T-cell (primary cell): ENCODE measurements around the gene ENKUR. TPM values are rescaled to one million over a fixed set of nuclear protein-coding genes. Genes with fewer than 3 reads are reported as not detected.
"Not testable (repeated sequence)": the region's sequence is repeated elsewhere in the genome, so short reads cannot be mapped to it uniquely, and the experiment has no call there.

Experiments
- ATAC-seq, 4 experiments: fragments of 200-7000 bp in 3 of 4; fragments of 150-1000 bp in 1 of 4; cut with Tn5 transposase; replicated peaks in 1 of 4; 1 replicate in 3 of 4; 2 replicates in 1 of 4; pipeline ENCODE4 v1.10.0; 2021; ENCODE audit warnings: moderate library complexity in 3 of 4, mild to moderate bottlenecking in 2 of 4, moderate number of reproducible peaks in 1 of 4
- CTCF ChIA-PET, 2 donors: fragments of 300-600 bp; sonication (Branson Sonifier 250); formaldehyde crosslinking; loops; one replicate each; lab custom pipeline; 2022; ENCODE audit warnings: antibody characterized with exemption in 2 of 2; lab: Charles Lee
- POLR2A ChIA-PET, 2 donors: fragments of 300-600 bp; sonication (Branson Sonifier 250); formaldehyde crosslinking; loops; one replicate each; lab custom pipeline; 2022; ENCODE audit warnings: antibody characterized with exemption in 2 of 2; lab: Charles Lee
- DNase-seq, 35 experiments: peaks; one replicate each; pipeline versions ENCODE4 v3.0.0 to v3.0.0-alpha.2; 2013 to 2023
- H3K27ac ChIP-seq: one replicate; pipeline ENCODE4 v1.5.1; 2013; ENCODE audit warnings: low read length
- H3K27me3 ChIP-seq, 2 experiments: replicated peaks in 1 of 2; 1 replicate in 1 of 2; 2 replicates in 1 of 2; pipeline versions ENCODE4 v1.6.1 to v1.7.0; 2013; ENCODE audit warnings: low read length in 1 of 2, mixed read lengths in 1 of 2; ENCODE audit not compliant: control insufficient read depth in 2 of 2, insufficient read depth in 2 of 2; ENCODE audit errors: extremely low read depth in 1 of 2
- H3K36me3 ChIP-seq, 2 donors: 1 replicate in 1 of 2; 2 replicates in 1 of 2; pipeline versions ENCODE4 v1.6.1 to v1.7.0; 2013; ENCODE audit warnings: low read length in 1 of 2; ENCODE audit not compliant: control insufficient read depth in 2 of 2, insufficient read depth in 1 of 2; ENCODE audit errors: extremely low read depth in 1 of 2
- H3K4me1 ChIP-seq, 2 experiments: 1 replicate in 1 of 2; 2 replicates in 1 of 2; pipeline versions ENCODE4 v1.6.1 to v1.7.0; 2013; ENCODE audit warnings: low read length in 2 of 2, mixed read lengths in 1 of 2; ENCODE audit not compliant: insufficient read depth in 2 of 2, control insufficient read depth in 1 of 2; ENCODE audit errors: extremely low read depth in 1 of 2
- H3K4me3 ChIP-seq, 2 donors: 1 replicate in 1 of 2; 2 replicates in 1 of 2; pipeline versions ENCODE4 v1.5.1 to v1.7.0; 2013; ENCODE audit warnings: mild to moderate bottlenecking in 2 of 2, low read length in 1 of 2, moderate library complexity in 1 of 2; ENCODE audit not compliant: control insufficient read depth in 1 of 2; ENCODE audit errors: extremely low read depth in 1 of 2
- H3K9me3 ChIP-seq: 2 replicates; pipeline ENCODE4 v1.7.0; 2013
- H3K27ac Mint-ChIP-seq, 2 donors: one replicate each; pipeline ENCODE4 v1.8.0; 2020 to 2021; ENCODE audit warnings: mild to moderate bottlenecking in 2 of 2, mixed read lengths in 2 of 2
- H3K27me3 Mint-ChIP-seq, 2 donors: one replicate each; pipeline ENCODE4 v1.8.0; 2021 to 2022; ENCODE audit warnings: mixed read lengths in 2 of 2
- H3K36me3 Mint-ChIP-seq: one replicate; pipeline ENCODE4 v1.8.0; 2021; ENCODE audit warnings: mixed read lengths
- H3K4me1 Mint-ChIP-seq, 3 donors: one replicate each; pipeline ENCODE4 v1.8.0; 2020 to 2022; ENCODE audit warnings: mixed read lengths in 3 of 3, mild to moderate bottlenecking in 1 of 3
- H3K4me3 Mint-ChIP-seq, 3 donors: one replicate each; pipeline ENCODE4 v1.8.0; 2020 to 2022; ENCODE audit warnings: mild to moderate bottlenecking in 3 of 3, mixed read lengths in 3 of 3, moderate library complexity in 3 of 3
- H3K9me3 Mint-ChIP-seq, 3 donors: one replicate each; pipeline ENCODE4 v1.8.0; 2020 to 2022; ENCODE audit warnings: mixed read lengths in 3 of 3
- WGBS: methylation state at CpG from one replicate; pipeline ENCODE4 v1.1.5; 2013; ENCODE audit warnings: missing lambda C conversion rate; ENCODE audit not compliant: insufficient coverage; 5-methylcytosine and 5-hydroxymethylcytosine counted together
- total RNA-seq, 35 experiments: library from RNA in 6 of 35; stranded (reverse) in 6 of 35; fragments of 120-200 nt in 1 of 35; gene quantifications; one replicate each; pipeline versions ENCODE4 v1.2.1 to v1.2.4 and lab custom pipeline; 2013 to 2026

Gene ENKUR
- total RNA-seq, 5 donors from 2014 or later (not counting 1 experiment from before 2014, with no cell fraction given), result 0.48 TPM; not detected in 4

DNA sequence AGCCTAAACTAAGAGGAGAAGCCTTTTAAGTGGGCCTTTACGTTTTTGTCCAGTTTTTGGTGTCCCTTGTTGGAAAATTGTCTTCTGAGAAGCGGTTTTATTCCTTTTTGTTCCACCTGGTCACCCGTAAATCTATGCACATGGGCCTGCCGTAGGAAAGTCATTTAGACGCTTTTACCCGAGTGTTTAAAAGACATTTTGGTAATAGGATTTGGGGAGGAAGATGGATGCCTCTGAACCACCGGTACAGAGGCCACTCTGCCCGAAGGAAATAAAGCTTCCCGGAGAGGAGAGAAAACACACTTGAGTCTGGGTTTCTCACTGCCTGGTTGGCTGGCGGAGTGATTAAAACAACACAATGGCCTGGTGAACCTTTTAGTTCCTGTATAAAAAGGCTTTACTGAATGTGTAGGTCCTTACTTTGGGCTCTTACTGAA, 1.2 kb upstream of the ENKUR start:
- no peaks in the 10 kb centered on the region for H3K27me3 ChIP-seq
- Mint-ChIP-seq H3K36me3 (no peaks in the 10 kb centered on the region), H3K4me1 (peaks cover 23 to 37% (median 28%) of the 10 kb centered on the region in 3 donors), H3K4me3 (peak overlapping the region; percentile 87 to 91 (median 88)), H3K27ac (peak overlapping the region; percentile 96 to 98), H3K9me3 (no peaks in the 10 kb centered on the region), H3K27me3 (no peaks in the 10 kb centered on the region)
- ATAC-seq (no peak), DNase-seq (peak in 10 of 35 experiments; percentile 0 to 25 (median 4))
- CTCF ChIA-PET, result interaction anchor here in 1 of 2 donors (0.8 kb wide), 1 partner anchor 49 kb away, joined by 4 read pairs; no protein-coding TSS in a partner anchor
- H3K4me3 ChIP-seq, result peak overlapping the region; percentile 86 to 89
- H3K36me3 ChIP-seq, result no peaks in the 10 kb centered on the region
- H3K9me3 ChIP-seq, result no peaks in the 10 kb centered on the region
- peak overlapping the region; percentile 90 for H3K27ac ChIP-seq
- H3K4me1 ChIP-seq, result peaks cover 10 to 17% of the 10 kb centered on the region in 2 experiments
- WGBS, result 3% methylated on average over 5 of the region's 10 CpGs
- POLR2A ChIA-PET, result no interaction called here

DNA sequence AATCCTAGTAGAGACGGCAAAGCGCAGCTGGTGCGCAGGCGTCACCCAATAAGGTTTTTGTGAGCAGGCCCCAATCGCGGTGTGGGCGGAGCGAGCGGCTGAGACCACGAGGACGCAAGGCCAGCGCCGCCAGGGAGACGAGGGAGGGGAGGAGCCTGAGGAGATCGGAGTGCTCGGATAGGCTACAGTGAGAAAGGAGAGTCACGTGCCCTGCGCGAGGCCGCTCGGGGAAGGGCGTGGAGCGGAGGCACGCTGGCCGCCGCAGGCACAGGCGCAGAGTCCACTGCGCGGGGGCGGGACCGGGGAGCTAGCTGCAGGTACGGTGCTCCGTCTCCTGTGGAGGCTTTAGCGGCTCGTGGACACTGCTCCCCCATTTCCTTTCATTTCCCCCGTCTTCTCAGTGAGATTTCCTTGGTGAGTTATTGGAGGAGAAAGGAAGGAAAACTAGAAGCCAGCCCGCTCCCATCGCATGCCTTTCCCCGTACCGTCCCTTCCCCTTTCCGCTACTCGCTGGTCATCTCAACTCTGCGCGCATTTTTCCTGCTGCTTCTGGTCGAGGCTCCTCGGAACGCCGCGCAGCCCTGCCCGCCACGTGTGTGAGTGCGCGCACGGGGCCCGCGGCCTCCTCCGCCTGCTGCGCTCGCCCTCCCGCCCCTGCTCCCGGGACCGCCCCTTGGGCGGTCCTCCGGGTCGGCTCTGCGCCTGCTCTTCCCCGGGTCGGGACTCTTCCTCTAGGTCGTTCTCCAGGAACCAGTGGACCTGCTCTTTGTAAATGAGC, 607 bp upstream of the ENKUR start, which contains the start of gene THNSL1:
THNSL1 (plus strand) TSS at position 237 of the 778 bp plus-strand sequence. CDS start 6,612 bp downstream, outside the sequence.
- Histone ChIP-seq H3K4me3 (peak within 1 kb of the TSS; percentile 86 to 89), H3K36me3 (no peaks in the 10 kb centered on the region), H3K27me3 (no peaks in the 10 kb centered on the region), H3K27ac (peak within 1 kb of the TSS; percentile 90), H3K4me1 (peaks cover 10 to 17% of the 10 kb centered on the region in 2 experiments), H3K9me3 (no peaks in the 10 kb centered on the region)
- ChIA-PET CTCF (interaction anchor here (0.5 to 1.1 kb wide), 2 partner anchors 66 to 394 kb away, joined by 3 to 5 read pairs; no protein-coding TSS in a partner anchor), POLR2A (interaction anchor here (0.9 to 1.4 kb wide), 2 partner anchors 394 to 395 kb away, joined by 6 to 9 read pairs; no protein-coding TSS in a partner anchor)
- Mint-ChIP-seq H3K9me3 (no peaks in the 10 kb centered on the region), H3K4me1 (peaks cover 23 to 37% (median 28%) of the 10 kb centered on the region in 3 donors), H3K36me3 (no peaks in the 10 kb centered on the region), H3K4me3 (peak within 1 kb of the TSS; percentile 87 to 91 (median 88)), H3K27me3 (no peaks in the 10 kb centered on the region), H3K27ac (peak within 1 kb of the TSS; percentile 96 to 98)
- DNase-seq (peak; percentile 91 to 99 (median 96)), ATAC-seq (peak; percentile 95 to 98 (median 96))
- WGBS, result 0% methylated on average over 56 of the region's 69 CpGs

DNA sequence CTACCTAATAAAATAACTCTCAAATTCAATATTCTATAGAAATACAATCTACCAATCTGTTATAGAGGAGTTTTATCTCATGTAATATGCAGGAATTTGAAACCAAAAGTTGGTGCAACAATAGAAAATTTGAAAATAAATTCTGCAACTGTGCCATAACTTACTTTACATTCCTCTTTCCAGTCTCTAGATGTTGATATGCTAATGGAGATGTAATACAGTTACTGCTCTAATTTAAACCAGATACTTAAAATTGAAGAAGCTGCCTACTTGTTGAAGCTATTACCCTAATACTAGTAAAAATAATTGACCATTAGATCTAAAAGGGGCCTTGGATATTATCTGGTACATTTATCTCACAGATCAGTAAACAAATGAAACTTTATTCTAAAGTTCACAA, 1.4 kb downstream of the ENKUR start:
- H3K36me3 Mint-ChIP-seq, result no peaks in the 10 kb centered on the region
- Histone ChIP-seq H3K4me3 (no peak overlapping the region), H3K36me3 (no peaks in the 10 kb centered on the region), H3K9me3 (no peaks in the 10 kb centered on the region), H3K4me1 (peaks cover 10 to 17% of the 10 kb centered on the region in 2 experiments), H3K27me3 (no peaks in the 10 kb centered on the region), H3K27ac (no peak overlapping the region)
- ChIA-PET POLR2A (no interaction called here), CTCF (interaction anchor here in 1 of 2 donors (0.5 kb wide), 1 partner anchor 373 kb away, joined by 4 read pairs; no protein-coding TSS in a partner anchor)
- H3K27ac Mint-ChIP-seq, result no peak overlapping the region
- peaks cover 23 to 30% (median 26%) of the 10 kb centered on the region in 3 donors for H3K4me1 Mint-ChIP-seq
- DNase-seq (no peak), ATAC-seq (no peak)
- H3K4me3 Mint-ChIP-seq, result no peak overlapping the region
- no peaks in the 10 kb centered on the region for H3K9me3 Mint-ChIP-seq
- no peaks in the 10 kb centered on the region for H3K27me3 Mint-ChIP-seq

DNA sequence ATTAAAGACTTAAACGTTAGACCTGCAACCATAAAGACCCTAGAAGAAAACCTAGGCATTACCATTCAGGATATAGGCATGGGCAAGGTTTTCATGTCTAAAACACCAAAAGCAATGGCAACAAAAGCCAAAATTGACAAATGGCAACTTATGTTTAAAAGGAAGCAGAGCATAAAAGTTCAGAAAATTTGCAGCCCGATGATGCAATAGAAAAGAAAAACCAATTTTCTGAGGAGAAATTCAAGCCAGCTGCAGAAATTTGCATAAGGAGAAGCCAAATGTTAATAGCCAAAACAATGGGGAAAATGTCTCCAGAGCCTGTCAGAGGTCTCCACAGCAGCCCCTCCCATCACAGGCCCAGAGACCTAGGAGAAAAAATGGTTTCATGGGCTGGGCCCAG, 4.4 kb downstream of the ENKUR start:
- H3K27me3 Mint-ChIP-seq, POLR2A ChIA-PET: not testable (repeated sequence)

DNA sequence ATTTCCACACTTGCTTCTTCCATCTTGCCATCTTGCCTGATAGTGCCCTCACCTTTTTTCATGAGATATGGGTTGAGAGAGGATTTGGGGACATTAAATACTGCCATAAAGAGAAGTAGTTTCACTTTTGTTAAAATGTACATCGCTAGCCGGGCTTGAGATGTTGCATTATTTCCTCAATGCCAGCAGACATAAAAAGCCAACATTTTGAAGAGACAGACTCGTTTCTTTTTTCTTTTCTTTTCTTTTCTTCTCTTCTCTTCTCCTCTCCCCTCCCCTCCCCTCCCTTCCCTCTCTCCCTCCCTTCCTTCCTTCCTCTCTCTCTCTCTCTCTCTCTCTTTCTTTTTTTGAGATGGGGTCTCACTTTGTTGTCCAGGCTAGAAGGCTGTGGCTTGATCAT, 17.9 kb downstream of the ENKUR start:
- no peak for DNase-seq
- WGBS, result 83% methylated on average over 1 of the region's 3 CpGs
- no peaks in the 10 kb centered on the region for H3K27me3 ChIP-seq
- Mint-ChIP-seq H3K36me3 (no peaks in the 10 kb centered on the region), H3K27ac (no peak overlapping the region), H3K4me1 (no peaks in the 10 kb centered on the region), H3K27me3 (no peaks in the 10 kb centered on the region), H3K4me3 (no peak overlapping the region), H3K9me3 (peaks cover 7 to 18% (median 9%) of the 10 kb centered on the region in 3 donors)
- no peak overlapping the region for H3K27ac ChIP-seq
- no peak overlapping the region for H3K4me3 ChIP-seq
- POLR2A ChIA-PET, result no interaction called here
- CTCF ChIA-PET, result no interaction called here
- H3K4me1 ChIP-seq, result no peaks in the 10 kb centered on the region
- H3K9me3 ChIP-seq, result peaks cover 2% of the 10 kb centered on the region
- H3K36me3 ChIP-seq, result no peaks in the 10 kb centered on the region
- no peak for ATAC-seq

More for the DNA sequence above, 4.4 kb downstream of the ENKUR start:
- H3K4me3 ChIP-seq, H3K4me3 Mint-ChIP-seq, H3K36me3 ChIP-seq, H3K36me3 Mint-ChIP-seq, H3K9me3 Mint-ChIP-seq, H3K9me3 ChIP-seq, CTCF ChIA-PET, H3K27ac Mint-ChIP-seq, H3K27me3 ChIP-seq, H3K4me1 ChIP-seq, H3K27ac ChIP-seq, DNase-seq, ATAC-seq: not testable (repeated sequence)
- WGBS, result 100% methylated on average over 1 of the region's 2 CpGs
- peaks cover 8 to 13% (median 9%) of the 10 kb centered on the region in 3 donors for H3K4me1 Mint-ChIP-seq

DNA sequence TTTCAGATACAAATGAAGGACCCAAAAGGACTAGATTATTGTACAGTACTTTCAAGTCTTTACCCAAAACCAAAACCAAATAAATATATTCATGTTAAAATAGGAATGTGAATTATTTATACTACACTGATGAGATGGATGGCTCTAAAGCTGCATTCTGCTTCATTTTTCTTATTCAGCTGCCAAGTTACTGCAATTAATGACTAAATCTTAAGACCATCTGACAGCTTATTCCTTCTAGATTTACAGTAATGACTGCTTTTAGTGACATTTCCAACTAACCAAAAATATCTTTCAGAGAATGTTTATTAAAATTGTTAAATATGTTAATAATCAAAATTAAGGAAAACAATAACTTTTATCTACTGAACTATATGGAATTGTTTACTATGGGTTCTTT, 20.9 kb downstream of the ENKUR start:
- no peak overlapping the region for H3K27ac Mint-ChIP-seq
- Histone ChIP-seq H3K4me1 (no peaks in the 10 kb centered on the region), H3K27ac (no peak overlapping the region), H3K27me3 (no peaks in the 10 kb centered on the region), H3K4me3 (no peak overlapping the region), H3K9me3 (no peaks in the 10 kb centered on the region), H3K36me3 (no peaks in the 10 kb centered on the region)
- H3K9me3 Mint-ChIP-seq, result peaks cover 0 to 5% (median 0%) of the 10 kb centered on the region in 3 donors
- ATAC-seq (no peak), DNase-seq (no peak)
- no peaks in the 10 kb centered on the region for H3K4me1 Mint-ChIP-seq
- H3K4me3 Mint-ChIP-seq, result no peak overlapping the region
- peaks cover 2 to 9% of the 10 kb centered on the region in 2 donors for H3K27me3 Mint-ChIP-seq
- no peaks in the 10 kb centered on the region for H3K36me3 Mint-ChIP-seq
- ChIA-PET POLR2A (no interaction called here), CTCF (no interaction called here)
